IPS DF 4.7 (cell line): ENCODE data around the gene STUB1.

Experiments used
- DNase-seq: peaks from one replicate; pipeline ENCODE4 v3.0.0-alpha.2; 2013; ENCODE audit warnings: low spot score; ENCODE audit errors: extremely low read depth

The STUB1 gene

DNA sequence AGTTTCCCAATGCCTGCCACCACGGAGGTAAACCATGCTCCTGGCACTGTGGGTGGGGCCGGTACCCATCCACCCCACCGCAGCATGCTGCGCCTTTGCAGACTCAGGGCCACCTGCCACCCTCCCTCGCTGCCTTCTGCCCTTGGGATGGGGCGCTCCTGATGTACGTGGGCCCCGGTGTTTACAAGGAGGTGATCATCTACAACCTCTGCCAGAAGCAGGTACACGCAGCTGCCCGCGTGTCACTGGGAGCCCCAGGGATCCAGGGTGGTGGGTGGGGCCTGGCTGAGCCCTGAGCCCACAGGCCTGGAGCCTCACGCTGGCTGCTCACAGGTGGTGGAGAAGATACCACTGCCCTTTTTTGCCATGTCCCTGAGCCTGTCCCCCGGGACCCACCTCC lies 13.6 kb upstream of the STUB1 start:
- no peak for DNase-seq

DNA sequence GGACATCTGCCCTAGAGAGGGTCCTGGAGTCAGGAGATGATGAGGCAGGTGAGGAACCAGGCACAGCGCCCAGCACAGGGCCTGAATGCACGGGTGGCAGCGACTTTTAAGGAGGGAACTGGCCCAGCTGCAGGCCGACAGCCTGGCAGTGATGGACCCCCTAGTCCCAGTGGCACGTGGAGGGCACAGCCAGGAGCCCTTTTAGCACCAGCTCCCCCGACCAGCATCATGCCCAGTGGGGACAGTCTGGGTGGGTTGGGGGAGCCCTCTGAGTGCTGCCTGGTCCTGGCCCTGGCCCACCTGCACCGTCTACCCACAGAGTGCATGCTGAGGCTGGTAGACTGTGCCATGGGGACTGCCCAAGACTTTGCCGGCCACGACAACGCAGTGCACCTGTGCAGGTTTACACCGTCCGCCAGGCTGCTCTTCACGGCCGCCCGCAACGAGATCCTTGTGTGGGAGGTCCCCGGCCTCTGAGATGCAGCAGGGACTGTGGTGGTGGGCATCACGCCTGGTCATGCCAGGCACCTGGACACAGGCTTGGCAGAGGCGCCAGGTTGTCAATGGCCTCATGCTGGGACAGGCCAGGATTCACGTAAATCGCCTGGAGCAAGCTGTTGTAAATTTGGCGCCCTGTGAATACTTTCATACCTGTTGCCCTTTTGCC lies 13.0 kb upstream of the STUB1 start:
- DNase-seq = no peak

DNA sequence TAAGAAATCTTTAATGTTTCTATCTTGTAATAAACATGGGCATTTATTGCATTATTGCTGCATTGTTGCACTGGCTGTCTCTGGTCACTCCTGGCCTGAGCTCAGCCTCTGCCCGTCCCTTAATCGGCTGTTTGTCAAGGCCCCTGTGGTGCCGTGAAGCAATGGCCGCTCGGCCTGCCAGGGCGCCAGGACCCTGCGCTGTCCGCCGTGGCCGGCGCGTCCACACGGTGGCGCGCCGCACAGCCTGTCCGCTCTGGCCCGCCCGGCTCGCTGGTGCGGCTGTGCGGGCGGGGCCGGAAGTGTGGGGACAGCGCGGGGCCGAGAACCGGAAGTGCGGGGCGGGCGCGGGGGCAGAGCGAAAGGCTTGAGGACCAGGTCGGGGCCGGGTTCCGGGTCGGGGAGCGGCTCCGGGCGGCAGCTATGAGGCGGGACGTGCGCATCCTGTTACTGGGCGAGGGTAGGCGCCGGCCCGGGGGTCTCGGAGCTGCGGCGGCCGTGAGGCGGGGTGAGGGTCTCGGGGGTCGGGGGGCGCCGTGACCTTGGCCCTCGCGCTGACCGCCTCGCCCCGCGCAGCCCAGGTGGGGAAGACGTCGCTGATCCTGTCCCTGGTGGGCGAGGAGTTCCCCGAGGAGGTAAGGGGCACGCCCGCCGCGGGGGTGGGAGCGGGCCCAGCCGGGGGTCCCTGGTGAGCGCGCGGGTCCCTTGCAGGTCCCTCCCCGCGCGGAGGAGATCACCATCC lies 12.3 kb upstream of the STUB1 start, which contains the start of gene RHOT2:
TSS of gene RHOT2 (plus strand) at position 353 of the 739 bp plus-strand sequence. CDS start at position 421, 68 bp downstream.
- DNase-seq = no peak

DNA sequence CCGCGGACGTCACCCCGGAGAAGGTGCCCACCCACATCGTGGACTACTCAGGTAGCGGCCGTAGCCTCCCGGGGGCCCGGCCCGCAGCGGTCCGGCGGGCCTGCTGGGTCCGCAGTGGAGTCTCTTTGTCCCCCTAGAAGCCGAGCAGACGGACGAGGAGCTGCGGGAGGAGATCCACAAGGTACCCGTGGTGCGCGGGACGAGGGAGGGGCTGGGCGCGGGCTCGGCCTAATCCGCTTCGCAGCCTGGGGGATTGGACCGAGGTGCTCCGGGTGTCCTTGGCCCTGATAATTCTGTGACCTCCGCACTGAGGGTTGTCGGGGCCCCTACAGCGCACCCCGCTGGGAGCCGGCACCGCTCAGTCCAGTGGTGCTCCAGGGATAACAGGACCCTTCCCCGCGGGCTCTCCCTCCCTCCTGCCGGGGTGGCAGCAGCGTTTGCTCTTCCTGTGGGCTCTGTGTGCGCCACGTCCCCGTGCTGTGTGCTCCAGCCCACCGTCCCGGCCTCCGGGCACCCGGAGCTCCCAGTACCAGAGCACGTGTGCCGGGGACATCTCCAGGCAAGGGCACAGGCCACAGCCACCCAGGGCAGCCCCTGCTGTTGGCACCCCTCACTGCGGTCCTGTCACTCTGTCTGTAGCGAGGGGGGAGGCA lies 11.6 kb upstream of the STUB1 start:
- no peak for DNase-seq

DNA sequence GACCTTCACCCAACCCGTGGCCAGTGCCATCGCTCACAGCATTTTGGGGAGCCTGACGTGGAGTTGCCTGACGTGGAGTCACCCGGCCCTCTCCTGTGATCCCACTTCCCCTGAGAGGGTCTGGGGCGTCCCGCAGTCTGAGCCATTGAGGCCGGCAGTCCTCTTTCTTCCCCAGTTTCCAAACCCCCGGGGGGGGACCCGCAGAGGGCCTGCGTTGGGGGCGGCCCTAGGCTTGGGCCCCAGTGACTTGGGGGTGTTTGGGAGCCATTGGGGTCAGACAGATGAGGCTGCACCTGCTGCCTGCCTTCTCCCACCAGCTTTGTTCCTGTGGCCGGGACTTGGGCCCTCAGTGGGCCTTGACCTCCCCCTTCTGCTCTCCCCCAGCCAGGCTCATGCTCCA lies 10.5 kb upstream of the STUB1 start:
- DNase-seq = no peak

DNA sequence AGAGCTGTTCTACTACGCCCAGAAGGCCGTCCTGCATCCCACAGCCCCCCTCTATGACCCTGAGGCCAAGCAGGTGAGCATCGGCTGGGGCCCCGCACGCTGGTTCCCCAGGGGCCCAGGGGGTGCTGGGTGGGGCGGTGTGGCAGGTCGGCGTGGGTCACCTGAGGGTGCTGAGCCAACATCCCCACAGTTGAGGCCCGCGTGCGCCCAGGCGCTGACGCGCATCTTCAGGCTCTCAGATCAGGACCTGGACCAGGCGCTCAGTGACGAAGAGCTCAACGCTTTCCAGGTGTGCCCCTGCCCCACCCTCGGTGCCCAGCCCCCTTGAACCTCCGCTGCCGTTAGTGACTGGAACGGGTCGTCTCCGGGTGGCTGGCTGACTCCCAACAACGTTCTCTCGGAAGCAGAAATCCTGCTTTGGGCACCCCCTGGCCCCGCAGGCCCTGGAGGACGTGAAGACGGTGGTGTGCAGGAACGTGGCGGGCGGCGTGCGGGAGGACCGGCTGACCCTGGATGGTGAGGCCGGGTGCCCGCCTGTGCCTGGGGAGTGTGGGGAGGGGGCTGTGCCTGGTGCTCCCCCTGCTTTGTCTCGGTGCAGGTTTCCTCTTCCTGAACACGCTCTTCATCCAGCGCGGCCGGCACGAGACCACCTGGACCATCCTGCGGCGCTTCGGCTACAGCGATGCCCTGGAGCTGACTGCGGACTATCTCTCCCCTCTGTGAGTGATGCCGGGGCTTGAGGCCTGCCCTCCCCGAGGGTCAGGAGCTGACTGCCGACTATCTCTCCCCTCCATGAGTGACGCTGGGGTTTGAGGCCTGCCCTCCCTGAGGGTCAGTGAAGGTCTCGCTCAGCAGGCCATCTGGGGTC lies 9.5 kb upstream of the STUB1 start:
- no peak for DNase-seq

DNA sequence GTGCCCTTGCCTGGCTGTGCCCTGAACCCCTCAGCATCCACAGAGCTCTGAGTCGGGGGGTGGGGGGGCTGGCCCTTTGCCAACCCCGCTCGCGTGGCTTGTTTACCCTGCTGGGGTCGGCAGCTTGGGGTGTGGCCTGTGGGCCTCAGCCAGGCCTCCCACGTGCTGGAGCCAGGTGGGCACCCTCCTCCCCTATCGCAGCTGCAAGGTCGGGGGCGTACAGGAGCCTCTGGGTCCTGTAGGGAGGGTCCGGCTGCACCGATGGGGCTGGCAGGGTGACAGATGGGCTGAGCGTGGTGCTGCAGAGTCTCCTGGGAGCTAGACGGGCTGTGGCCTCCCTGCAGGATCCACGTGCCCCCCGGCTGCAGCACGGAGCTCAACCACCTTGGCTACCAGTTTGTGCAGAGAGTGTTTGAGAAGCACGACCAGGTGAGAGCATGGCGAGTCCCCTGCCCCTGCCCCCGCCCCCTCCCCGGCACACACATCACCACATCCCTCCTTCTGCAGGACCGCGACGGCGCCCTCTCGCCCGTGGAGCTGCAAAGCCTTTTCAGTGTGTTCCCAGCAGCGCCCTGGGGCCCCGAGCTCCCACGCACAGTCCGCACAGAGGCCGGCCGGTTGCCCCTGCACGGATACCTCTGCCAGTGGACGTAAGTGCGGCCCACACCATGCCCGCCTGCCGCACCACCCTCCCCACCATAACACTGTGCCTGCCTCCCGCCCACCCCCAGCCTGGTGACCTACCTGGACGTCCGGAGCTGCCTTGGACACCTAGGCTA lies 8.7 kb upstream of the STUB1 start:
- no peak for DNase-seq

DNA sequence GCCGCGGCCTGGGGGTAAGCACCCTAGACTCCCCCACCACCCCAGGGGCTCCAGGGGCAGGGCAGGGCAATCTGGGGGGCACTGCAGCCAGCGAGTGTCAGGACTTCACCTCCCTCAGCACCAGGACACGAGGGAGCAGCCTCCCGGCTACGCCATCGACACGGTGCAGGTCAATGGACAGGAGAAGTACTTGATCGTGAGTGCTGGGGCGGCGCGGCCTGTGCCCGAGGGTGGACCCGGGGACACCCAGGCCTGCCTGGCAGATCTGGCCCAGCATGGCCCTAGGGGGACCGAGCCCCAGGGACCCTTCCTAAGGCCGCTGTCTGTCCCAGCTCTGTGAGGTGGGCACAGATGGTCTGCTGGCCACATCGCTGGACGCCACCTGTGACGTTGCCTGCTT lies 7.8 kb upstream of the STUB1 start:
- no peak for DNase-seq

DNA sequence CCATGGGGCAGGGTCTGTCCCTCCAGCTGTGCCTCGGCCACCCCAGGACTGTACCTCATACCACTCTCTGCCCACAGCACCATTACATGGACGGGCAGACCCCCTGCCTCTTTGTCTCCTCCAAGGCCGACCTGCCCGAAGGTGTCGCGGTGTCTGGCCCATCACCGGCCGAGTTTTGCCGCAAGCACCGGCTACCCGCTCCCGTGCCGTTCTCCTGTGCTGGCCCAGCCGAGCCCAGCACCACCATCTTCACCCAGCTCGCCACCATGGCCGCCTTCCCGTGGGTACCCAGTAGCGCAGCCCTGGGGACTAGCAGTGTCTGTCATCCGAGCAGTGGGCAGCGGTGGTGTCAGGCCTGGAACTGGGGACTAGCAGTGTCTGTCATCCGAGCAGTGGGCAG lies 7.4 kb upstream of the STUB1 start:
- no peak for DNase-seq

DNA sequence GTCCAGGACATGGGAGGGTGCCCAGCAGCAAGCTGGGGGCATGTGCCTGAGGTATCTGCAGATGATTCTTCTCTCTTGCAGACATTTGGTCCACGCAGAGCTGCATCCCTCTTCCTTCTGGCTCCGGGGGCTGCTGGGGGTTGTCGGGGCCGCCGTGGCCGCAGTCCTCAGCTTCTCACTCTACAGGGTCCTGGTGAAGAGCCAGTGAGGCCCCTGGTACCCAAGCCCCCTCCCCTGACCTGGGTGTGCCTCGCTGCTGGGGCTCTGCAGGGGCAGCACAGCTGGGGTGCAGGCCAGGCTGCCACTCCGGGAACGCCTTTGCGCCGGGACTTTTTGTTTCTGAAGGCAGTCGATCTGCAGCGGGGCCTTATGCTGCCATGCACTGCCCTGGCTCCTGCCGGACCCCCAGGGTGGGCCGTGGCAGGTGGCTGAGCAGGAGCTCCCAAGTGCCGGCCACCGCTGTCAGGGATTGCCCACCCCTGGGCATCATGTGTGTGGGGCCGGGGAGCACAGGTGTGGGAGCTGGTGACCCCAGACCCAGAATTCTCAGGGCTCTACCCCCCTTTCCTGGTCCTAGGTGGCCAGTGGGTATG lies 6.7 kb upstream of the STUB1 start:
- no peak for DNase-seq

DNA sequence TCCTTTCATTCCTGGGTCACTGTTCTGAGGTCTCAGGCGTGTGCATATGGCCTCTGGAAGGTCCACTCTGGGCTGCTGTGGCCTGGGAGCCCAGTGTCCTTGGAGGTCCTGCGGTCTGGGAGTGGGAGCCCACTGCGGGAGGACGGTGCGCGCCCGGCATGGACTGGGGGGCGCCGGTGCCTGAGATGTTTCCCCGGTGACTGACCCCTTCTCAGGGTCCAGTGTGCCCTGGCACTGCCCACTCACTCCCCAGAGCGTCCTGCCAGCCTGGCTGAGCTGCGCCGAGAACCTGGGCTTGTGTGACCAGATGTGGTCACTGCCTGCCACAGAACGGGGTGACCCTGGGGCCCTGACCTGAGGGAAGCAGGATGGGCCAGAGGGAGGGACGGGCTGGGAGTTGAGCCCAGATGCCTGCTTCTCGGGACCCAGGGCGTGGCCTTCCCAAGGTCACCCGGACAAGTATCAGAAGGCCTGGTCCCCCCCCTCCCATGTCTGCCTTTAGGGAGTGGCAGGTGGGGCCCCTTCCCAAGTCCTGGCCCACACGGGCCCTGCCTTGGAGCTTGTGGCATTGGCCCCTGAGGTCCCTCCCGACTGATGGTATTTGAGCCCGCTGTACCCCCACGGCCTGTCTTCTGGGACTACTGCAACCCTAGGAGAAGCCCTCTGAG lies 5.9 kb upstream of the STUB1 start:
- no peak for DNase-seq

DNA sequence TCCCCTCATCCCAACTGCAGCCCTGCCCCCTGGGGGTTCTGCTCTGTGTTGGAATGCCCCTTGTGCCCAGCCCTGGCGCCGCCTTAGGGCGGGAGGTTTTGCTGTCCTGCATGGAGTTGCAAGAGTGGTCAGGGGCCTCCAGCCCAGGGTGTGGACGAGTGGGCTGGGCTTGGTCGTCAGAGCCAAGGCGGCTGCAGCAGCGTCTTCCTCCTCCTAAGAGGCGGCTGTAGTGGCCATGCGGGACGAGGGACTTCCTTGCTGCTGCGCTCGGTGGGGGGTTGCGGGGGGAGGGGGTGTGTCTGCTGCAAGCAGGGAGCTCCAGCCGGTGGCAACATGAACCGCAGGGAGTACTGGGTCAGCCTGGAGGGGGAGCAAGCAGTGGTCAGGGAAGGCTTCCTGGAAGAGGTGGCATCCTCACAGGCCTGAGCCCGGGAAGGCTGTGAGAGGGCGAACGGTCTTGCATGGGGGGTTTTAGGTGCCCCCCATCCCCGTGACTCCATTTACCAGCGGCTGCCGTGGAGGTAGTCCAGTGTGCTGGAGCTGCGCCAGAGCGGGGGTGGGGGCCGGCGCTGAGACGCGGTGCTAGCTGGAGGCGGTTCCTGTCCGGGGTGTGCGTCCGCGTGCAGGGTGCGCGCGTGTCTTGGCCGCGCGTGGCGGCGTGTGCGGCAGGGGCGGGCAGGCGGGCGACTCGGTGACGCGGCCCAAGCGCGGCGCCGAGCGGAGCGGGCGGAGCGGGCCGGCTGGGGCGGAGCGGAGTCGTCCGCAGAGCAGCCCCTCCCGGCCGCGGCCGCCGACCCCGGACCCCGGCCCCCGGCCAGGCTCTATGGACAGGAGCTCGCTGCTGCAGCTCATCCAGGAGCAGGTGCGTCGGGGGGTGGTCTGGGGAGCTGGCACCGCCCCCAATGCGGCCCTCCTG lies 5.0 kb upstream of the STUB1 start, which contains the start of gene RHBDL1:
TSS of gene RHBDL1 (plus strand) at position 704 of the 916 bp plus-strand sequence. CDS start at position 824, 120 bp downstream.
- DNase-seq = no peak

DNA sequence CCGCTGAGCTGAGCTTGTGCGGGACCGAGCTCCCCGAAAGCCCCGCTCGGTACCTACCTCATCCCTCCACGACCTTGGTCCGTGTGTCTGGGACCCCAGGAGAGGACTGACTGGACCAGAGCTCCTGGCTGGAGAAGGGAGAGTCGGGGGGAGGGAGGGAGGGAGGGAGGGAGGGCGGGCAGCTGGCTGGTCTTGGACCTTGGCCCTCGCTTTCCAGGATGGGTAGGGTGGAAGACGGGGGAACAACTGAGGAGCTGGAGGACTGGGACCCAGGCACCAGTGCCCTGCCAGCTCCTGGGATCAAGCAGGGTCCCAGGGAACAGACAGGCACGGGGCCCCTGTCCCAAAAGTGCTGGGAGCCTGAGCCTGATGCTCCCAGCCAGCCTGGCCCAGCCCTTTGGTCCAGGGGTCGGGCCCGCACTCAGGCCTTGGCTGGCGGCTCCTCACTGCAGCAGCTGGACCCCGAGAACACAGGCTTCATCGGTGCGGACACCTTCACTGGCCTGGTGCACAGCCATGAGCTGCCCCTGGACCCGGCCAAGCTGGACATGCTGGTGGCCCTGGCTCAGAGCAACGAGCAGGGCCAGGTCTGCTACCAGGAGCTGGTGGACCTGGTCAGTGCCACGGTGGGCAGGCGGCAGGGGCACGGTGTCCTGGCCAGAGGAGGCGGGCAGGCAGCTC lies 4.2 kb upstream of the STUB1 start:
- no peak for DNase-seq

DNA sequence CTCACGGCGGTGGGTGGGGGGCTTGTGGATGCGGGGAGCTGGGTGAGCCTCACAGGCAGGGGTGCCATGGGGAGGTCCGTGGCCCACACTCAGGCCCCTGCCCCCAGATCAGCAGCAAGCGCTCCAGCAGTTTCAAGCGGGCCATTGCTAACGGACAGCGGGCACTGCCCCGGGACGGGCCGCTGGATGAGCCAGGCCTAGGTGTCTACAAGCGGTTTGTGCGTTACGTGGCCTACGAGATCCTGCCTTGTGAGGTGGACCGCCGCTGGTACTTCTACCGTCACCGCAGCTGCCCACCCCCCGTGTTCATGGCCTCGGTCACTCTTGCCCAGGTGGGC lies 3.7 kb upstream of the STUB1 start:
- no peak for DNase-seq

DNA sequence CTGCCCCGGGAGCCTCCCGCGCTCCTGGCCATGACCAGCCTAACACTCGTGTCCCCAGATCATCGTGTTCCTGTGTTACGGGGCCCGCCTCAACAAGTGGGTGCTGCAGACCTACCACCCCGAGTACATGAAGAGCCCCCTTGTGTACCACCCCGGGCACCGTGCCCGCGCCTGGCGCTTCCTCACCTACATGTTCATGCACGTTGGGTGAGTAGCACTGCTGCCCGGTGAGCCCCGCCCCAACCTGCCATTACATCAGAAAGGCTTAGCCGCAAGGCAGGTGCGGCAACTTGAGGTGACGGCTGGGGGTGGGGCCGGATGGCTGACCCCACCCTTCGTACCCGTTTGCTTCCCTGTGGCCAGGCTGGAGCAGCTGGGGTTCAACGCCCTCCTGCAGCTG lies 3.3 kb upstream of the STUB1 start:
- no peak for DNase-seq

DNA sequence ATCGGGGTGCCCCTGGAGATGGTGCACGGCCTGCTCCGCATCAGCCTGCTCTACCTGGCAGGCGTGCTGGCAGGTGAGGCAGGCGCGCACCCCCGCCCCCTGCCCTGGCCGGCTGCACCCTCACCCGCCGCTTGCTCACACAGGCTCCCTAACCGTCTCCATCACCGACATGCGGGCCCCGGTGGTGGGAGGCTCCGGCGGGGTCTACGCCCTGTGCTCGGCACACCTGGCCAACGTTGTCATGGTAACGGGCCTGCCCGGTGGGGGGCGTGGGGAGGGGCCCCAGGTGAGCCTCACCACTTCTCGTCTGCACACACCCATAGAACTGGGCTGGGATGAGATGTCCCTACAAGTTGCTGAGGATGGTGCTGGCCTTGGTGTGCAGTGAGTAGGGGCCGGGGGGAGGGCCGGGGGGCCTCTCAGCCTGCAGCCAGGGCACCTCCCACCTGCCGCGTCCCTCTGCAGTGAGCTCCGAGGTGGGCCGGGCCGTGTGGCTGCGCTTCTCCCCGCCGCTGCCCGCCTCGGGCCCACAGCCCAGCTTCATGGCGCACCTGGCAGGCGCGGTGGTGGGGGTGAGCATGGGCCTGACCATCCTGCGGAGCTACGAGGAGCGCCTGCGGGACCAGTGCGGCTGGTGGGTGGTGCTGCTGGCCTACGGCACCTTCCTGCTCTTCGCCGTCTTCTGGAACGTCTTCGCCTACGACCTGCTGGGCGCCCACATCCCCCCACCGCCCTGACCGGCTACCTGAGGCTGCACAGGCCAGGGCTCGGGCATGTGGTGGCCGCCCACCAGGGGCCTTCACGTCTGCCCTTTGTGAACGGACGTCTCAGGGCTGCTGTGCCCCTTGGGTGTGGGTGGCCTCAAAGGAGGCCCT lies 2.7 kb upstream of the STUB1 start:
- no peak for DNase-seq

DNA sequence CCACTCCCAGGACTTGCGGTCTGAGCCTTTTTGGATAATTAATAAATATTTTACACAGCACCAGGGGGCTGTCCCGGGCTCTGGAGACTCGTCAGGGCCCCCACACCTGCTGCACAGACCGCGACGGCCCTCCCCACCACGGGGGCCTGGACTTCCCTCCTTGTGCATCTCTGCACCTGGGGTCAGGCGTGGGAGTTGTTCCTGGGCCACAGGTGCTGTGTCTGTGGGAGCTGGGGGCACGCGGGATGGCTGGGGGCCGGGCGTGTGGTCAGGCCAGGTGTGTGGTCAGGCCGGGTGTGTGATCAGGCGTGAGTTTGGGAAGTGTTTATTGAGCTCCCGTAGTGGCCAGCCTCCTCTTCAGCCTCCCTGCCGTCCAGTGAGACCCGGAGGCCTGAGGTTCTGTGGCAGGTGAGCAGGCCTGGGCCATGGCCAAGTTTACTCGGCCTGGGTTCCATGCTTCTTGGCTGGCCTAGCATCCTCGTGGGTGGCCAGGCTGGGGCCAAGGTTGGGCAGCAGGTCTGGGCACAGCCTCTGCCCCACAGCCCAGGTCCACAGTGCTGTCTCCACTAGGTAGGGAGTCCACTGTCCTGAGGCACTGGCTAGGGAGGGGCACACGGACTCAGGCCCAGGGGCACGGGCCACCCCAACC lies 1.9 kb upstream of the STUB1 start:
- no peak for DNase-seq
